Right atrium auricular region (tissue), 2 donors: ENCODE results near the gene APC2. TPM values are rescaled to one million over a fixed set of nuclear protein-coding genes. Genes with fewer than 3 reads are reported as not detected.
"Not testable (repeated sequence)": the region's sequence is repeated elsewhere in the genome, so short reads cannot be mapped to it uniquely, and the experiment has no call there.

ENCODE experiments used
- DNase-seq: peaks from one replicate; pipeline ENCODE4 v3.0.0-alpha.2; 2019; ENCODE audit warnings: low spot score
- H3K27ac ChIP-seq, 2 donors: fragments of 200-600 bp; sonication (generic); 1 replicate in 1 of 2; 2 replicates in 1 of 2; pipeline ENCODE4 v1.5.1; 2016 to 2019
- H3K27me3 ChIP-seq, 2 donors: fragments of 200-600 bp; sonication (generic); one replicate each; pipeline versions ENCODE4 v1.5.1 to v1.6.0; 2017 to 2019
- H3K36me3 ChIP-seq: fragments of 200-600 bp; sonication (generic); one replicate; pipeline ENCODE4 v1.5.1; 2016
- H3K4me1 ChIP-seq, 2 donors: fragments of 200-600 bp; sonication (generic); one replicate each; pipeline versions ENCODE4 v1.5.1 to v1.6.0; 2017 to 2019
- H3K4me3 ChIP-seq, 2 donors: fragments of 200-600 bp; sonication (generic); 1 replicate in 1 of 2; 2 replicates in 1 of 2; pipeline ENCODE4 v1.5.1; 2017 to 2019; ENCODE audit warnings: mild to moderate bottlenecking in 1 of 2, moderate library complexity in 1 of 2
- H3K9me3 ChIP-seq, 2 donors: fragments of 200-600 bp; sonication (generic); one replicate each; pipeline ENCODE4 v1.5.1; 2019
- CTCF ChIP-seq, 2 donors: fragments of 200-600 bp; sonication (generic); IDR thresholded peaks; one replicate each; pipeline ENCODE4 v1.5.1; 2019; ENCODE audit warnings: antibody characterized with exemption in 2 of 2
- total RNA-seq, 2 donors: library from RNA; depleted of rRNA; stranded (reverse); fragments of >200 nt; gene quantifications; one replicate each; pipeline ENCODE4 v1.1.0, GENCODE V29; 2016

The APC2 gene
- total RNA-seq, 2 donors from 2014 or later, result 0.04 to 0.35 TPM

- DNase-seq, result no peak
- Histone ChIP-seq H3K36me3 (no peaks in the 10 kb centered on the region), H3K9me3 (no peaks in the 10 kb centered on the region), H3K27me3 (peaks cover 12 to 14% of the 10 kb centered on the region in 2 donors), H3K4me3 (no peak overlapping the region), H3K4me1 (peaks cover 2 to 40% of the 10 kb centered on the region in 2 donors), H3K27ac (no peak overlapping the region)
- TF ChIP-seq CTCF (IDR thresholded peaks at IDR 0.05), result no peak
Measured at GRCh38 chr19:1475751-1476437, 26.0 kb downstream of the APC2 start.

GRCh38 chr19:1477056-1477455, 27.1 kb downstream of the APC2 start:
- H3K9me3 ChIP-seq, H3K27ac ChIP-seq, H3K27me3 ChIP-seq, DNase-seq, H3K36me3 ChIP-seq, H3K4me3 ChIP-seq: not testable (repeated sequence)
- H3K4me1 ChIP-seq, result peaks cover 2 to 29% of the 10 kb centered on the region in 2 donors

- Histone ChIP-seq H3K4me1 (peaks cover 2 to 17% of the 10 kb centered on the region in 2 donors), H3K4me3 (peak within 1 kb of the TSS; percentile 69 to 98), H3K27me3 (no peaks in the 10 kb centered on the region), H3K27ac (peak within 1 kb of the TSS; percentile 68 to 82), H3K36me3 (no peaks in the 10 kb centered on the region), H3K9me3 (no peaks in the 10 kb centered on the region)
- peak; percentile 95 for DNase-seq
- no peak for TF ChIP-seq CTCF (IDR thresholded peaks at IDR 0.05)
Measured at GRCh38 chr19:1478934-1479707, 29.2 kb downstream of the APC2 start, which contains the start of gene C19orf25. Gene C19orf25, minus strand, starts transcription at chr19:1479215. Its CDS starts 312 bp downstream, at chr19:1478903.

GRCh38 chr19:1481224-1481892, 31.4 kb downstream of the APC2 start:
- Histone ChIP-seq H3K9me3 (no peaks in the 10 kb centered on the region), H3K27me3 (no peaks in the 10 kb centered on the region), H3K36me3 (no peaks in the 10 kb centered on the region), H3K27ac (no peak overlapping the region), H3K4me1 (peaks cover 2 to 17% of the 10 kb centered on the region in 2 donors), H3K4me3 (no peak overlapping the region)
- no peak for TF ChIP-seq CTCF (IDR thresholded peaks at IDR 0.05)
- no peak for DNase-seq

GRCh38 chr19:1481893-1482360, 32.0 kb downstream of the APC2 start:
- H3K27me3 ChIP-seq, result no peaks in the 10 kb centered on the region
- no peaks in the 10 kb centered on the region for H3K9me3 ChIP-seq
- no peak for DNase-seq
- H3K4me1 ChIP-seq, result peaks cover 2 to 17% of the 10 kb centered on the region in 2 donors
- no peaks in the 10 kb centered on the region for H3K36me3 ChIP-seq
- no peak overlapping the region for H3K27ac ChIP-seq
- no peak overlapping the region for H3K4me3 ChIP-seq
- no peak for TF ChIP-seq CTCF (IDR thresholded peaks at IDR 0.05)
